ENCODE measurements around the gene RNMT.

DNA sequence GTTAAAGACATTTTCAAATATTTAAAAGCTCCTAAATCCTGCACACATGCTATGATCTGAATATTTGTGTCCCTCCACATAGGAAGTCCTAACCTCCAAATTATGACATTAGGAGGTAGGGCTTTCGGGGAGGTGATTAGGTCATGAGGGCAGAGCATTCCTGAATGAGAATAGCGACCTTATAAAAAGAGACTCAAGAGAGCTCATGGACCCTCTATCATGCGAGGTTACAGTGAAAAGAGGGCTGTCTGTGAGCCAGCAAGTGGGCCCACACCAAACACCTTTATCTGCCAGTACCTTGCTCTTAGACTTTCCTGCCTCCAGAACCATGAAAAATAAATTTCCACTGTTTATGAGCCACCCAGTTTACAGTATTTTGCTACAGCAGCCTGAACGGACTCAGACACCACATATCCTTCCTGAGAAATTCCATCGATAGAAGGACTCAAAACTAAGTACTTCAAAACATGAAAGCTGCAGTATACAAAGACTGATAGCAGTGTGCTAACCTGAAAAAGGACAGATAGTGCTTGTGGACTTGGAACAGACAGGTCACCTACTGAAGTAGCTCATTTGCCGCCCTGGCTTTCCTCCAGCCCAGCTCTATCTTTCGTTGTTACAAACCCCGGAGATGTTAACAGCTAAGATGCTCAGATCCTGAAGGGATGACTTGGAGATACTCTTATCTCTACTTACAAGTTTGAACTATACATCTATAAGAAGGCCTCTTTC lies 13.9 kb upstream of the RNMT start:
- no peak for TF ChIP-seq POLR2A (IDR thresholded peaks at IDR 0.05)
- TF ChIP-seq, protein P1, sequence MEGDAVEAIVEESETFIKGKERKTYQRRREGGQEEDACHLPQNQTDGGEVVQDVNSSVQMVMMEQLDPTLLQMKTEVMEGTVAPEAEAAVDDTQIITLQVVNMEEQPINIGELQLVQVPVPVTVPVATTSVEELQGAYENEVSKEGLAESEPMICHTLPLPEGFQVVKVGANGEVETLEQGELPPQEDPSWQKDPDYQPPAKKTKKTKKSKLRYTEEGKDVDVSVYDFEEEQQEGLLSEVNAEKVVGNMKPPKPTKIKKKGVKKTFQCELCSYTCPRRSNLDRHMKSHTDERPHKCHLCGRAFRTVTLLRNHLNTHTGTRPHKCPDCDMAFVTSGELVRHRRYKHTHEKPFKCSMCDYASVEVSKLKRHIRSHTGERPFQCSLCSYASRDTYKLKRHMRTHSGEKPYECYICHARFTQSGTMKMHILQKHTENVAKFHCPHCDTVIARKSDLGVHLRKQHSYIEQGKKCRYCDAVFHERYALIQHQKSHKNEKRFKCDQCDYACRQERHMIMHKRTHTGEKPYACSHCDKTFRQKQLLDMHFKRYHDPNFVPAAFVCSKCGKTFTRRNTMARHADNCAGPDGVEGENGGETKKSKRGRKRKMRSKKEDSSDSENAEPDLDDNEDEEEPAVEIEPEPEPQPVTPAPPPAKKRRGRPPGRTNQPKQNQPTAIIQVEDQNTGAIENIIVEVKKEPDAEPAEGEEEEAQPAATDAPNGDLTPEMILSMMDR (IDR thresholded peaks at IDR 0.05) = no peak

Data from heart left ventricle (tissue), 13 donors.